Measurements from ENCODE around the gene KCNC1. TPM values are rescaled to one million over a fixed set of nuclear protein-coding genes. Genes with fewer than 3 reads are reported as not detected.

The KCNC1 gene
- polyA plus RNA-seq, 2 of the 4 experiments (the other 2 are of a cell fraction): 0.08 TPM; not detected in 1

DNA sequence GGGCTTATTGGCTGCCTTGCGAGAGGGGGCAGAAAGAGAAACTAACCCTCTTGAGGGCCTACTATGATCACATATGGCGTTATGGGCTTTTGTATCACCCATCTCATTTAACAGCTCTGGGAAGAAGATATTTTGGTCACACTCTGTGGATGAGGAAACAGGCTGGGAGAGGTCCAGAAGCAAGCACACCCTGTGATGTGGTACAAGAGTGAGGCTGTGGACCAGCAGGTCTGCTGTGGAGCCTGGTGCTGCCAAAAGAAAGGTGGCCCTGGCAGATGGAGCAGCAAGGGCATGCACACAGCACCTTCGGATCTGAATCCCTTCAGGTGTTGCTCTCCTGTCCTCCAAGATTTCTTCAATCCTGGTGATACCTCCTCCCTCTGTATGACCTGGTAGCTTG, 64.1 kb downstream of the KCNC1 start (continued):
- TF ChIP-seq, protein P1, sequence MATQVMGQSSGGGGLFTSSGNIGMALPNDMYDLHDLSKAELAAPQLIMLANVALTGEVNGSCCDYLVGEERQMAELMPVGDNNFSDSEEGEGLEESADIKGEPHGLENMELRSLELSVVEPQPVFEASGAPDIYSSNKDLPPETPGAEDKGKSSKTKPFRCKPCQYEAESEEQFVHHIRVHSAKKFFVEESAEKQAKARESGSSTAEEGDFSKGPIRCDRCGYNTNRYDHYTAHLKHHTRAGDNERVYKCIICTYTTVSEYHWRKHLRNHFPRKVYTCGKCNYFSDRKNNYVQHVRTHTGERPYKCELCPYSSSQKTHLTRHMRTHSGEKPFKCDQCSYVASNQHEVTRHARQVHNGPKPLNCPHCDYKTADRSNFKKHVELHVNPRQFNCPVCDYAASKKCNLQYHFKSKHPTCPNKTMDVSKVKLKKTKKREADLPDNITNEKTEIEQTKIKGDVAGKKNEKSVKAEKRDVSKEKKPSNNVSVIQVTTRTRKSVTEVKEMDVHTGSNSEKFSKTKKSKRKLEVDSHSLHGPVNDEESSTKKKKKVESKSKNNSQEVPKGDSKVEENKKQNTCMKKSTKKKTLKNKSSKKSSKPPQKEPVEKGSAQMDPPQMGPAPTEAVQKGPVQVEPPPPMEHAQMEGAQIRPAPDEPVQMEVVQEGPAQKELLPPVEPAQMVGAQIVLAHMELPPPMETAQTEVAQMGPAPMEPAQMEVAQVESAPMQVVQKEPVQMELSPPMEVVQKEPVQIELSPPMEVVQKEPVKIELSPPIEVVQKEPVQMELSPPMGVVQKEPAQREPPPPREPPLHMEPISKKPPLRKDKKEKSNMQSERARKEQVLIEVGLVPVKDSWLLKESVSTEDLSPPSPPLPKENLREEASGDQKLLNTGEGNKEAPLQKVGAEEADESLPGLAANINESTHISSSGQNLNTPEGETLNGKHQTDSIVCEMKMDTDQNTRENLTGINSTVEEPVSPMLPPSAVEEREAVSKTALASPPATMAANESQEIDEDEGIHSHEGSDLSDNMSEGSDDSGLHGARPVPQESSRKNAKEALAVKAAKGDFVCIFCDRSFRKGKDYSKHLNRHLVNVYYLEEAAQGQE (IDR thresholded peaks at IDR 0.05): no peak
- TF ChIP-seq KDM1A (IDR thresholded peaks at IDR 0.05; ENCODE audit: low read depth): no peak
- TF ChIP-seq ZFP36 (IDR thresholded peaks at IDR 0.05; ENCODE audit: borderline replicate concordance, partially characterized antibody): no peak

DNA sequence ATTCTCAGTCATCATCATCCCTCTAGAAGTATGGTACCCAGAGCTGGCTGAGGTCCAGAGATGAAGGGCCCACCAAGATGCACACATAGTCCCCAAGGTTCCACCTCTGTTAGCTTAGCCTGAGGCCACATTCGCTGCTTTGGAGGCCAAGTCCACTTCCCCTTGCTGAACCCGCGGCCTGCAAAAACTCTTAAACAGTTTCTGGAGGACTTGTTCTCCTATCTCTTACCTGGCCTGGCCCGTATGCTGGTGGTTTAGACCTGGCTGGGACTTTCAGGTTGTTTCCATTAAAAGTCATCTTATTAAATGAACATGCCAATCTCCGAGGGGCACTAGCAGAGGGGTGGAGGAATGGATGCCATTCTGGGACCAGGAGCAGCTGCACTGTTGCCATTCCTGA, 64.6 kb downstream of the KCNC1 start:
- 90% methylated on average over 5 of the region's 5 CpGs for WGBS (ENCODE audit: missing lambda C conversion rate)
- TF ChIP-seq, protein P2, sequence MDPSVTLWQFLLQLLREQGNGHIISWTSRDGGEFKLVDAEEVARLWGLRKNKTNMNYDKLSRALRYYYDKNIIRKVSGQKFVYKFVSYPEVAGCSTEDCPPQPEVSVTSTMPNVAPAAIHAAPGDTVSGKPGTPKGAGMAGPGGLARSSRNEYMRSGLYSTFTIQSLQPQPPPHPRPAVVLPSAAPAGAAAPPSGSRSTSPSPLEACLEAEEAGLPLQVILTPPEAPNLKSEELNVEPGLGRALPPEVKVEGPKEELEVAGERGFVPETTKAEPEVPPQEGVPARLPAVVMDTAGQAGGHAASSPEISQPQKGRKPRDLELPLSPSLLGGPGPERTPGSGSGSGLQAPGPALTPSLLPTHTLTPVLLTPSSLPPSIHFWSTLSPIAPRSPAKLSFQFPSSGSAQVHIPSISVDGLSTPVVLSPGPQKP (IDR thresholded peaks at IDR 0.05; ENCODE audit: low read depth, low read length): no peak
- TF ChIP-seq, protein P3, sequence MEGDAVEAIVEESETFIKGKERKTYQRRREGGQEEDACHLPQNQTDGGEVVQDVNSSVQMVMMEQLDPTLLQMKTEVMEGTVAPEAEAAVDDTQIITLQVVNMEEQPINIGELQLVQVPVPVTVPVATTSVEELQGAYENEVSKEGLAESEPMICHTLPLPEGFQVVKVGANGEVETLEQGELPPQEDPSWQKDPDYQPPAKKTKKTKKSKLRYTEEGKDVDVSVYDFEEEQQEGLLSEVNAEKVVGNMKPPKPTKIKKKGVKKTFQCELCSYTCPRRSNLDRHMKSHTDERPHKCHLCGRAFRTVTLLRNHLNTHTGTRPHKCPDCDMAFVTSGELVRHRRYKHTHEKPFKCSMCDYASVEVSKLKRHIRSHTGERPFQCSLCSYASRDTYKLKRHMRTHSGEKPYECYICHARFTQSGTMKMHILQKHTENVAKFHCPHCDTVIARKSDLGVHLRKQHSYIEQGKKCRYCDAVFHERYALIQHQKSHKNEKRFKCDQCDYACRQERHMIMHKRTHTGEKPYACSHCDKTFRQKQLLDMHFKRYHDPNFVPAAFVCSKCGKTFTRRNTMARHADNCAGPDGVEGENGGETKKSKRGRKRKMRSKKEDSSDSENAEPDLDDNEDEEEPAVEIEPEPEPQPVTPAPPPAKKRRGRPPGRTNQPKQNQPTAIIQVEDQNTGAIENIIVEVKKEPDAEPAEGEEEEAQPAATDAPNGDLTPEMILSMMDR (IDR thresholded peaks at IDR 0.05): no peak
- TF ChIP-seq EHF (CRISPR knock-in tag; IDR thresholded peaks at IDR 0.05) (no peak), FOSB (CRISPR knock-in tag; IDR thresholded peaks at IDR 0.05) (no peak), JUN (IDR thresholded peaks at IDR 0.05) (no peak), HDAC2 (IDR thresholded peaks at IDR 0.05) (no peak), CBX2 (IDR thresholded peaks at IDR 0.05; ENCODE audit: borderline replicate concordance, low read depth) (no peak), TP53 (CRISPR knock-in tag; IDR thresholded peaks at IDR 0.05) (no peak), CHD4 (IDR thresholded peaks at IDR 0.05; ENCODE audit: borderline replicate concordance) (no peak), EHMT2 (IDR thresholded peaks at IDR 0.05; ENCODE audit: low read depth) (no peak), RARB (CRISPR knock-in tag; IDR thresholded peaks at IDR 0.05) (no peak)
- TF ChIP-seq, protein P4, sequence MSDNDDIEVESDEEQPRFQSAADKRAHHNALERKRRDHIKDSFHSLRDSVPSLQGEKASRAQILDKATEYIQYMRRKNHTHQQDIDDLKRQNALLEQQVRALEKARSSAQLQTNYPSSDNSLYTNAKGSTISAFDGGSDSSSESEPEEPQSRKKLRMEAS (IDR thresholded peaks at IDR 0.05): no peak
- TF ChIP-seq, protein P5, sequence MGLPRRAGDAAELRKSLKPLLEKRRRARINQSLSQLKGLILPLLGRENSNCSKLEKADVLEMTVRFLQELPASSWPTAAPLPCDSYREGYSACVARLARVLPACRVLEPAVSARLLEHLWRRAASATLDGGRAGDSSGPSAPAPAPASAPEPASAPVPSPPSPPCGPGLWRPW (IDR thresholded peaks at IDR 0.05): no peak
- H3K9me3 ChIP-seq: no peaks in the 10 kb centered on the region
- H3K27ac ChIP-seq: no peak overlapping the region
- POLR2A ChIA-PET: no interaction called here
- CTCF ChIA-PET: interaction anchor here (0.6 to 2.0 kb wide), 3 partner anchors 32 to 182 kb away, joined by 3 to 5 read pairs (median 3); no protein-coding TSS in a partner anchor
- FAIRE-seq (no peak), ATAC-seq (no peak), DNase-seq (ENCODE audit: low read depth in 1 of 2, low spot score in 1 of 2) (no peak)
- H3K4me3 ChIP-seq: no peak overlapping the region
- H3K4me2 ChIP-seq: no peak overlapping the region
- no peaks in the 10 kb centered on the region for H3K4me1 ChIP-seq

DNA sequence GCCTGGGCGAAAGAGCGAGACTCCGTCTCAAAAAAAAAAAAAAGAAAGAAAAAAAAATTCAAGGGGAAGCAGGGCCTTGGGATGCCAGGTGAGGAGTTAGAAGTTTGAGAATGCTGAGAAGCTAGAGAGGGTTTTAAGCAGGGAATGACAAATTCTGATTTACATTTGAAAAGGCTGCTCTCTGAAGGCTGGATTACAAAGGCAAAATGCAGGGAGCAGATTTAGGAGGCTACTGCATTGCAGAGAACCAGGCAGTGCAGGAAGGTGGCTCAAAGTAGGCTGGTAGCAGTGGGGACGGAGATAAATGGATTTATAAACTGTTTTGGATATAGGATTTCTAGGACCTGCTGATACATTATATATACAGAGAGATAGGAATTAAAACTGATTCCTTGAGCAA, 66.6 kb downstream of the KCNC1 start:
- POLR2A ChIA-PET: no interaction called here
- Histone ChIP-seq H3K4me2 (no peak overlapping the region), H3K4me3 (no peak overlapping the region), H3K9me3 (no peaks in the 10 kb centered on the region), H3K27ac (no peak overlapping the region), H3K4me1 (no peaks in the 10 kb centered on the region)
- DNase-seq (ENCODE audit: low read depth in 1 of 2, low spot score in 1 of 2) (no peak), ATAC-seq (no peak), FAIRE-seq (no peak)
- over 99% methylated on average over 4 of the region's 4 CpGs for WGBS (ENCODE audit: missing lambda C conversion rate)
- TF ChIP-seq BHLHE40 (IDR thresholded peaks at IDR 0.05; ENCODE audit: low read depth, low read length) (no peak), FOSL2 (IDR thresholded peaks at IDR 0.05) (no peak), FOSL2 (CRISPR knock-in tag; IDR thresholded peaks at IDR 0.05) (no peak), SMC3 (IDR thresholded peaks at IDR 0.05) (no peak), NR3C1 (IDR thresholded peaks at IDR 0.05) (no peak), CBX8 (IDR thresholded peaks at IDR 0.05) (no peak)
- TF ChIP-seq, protein P4 (IDR thresholded peaks at IDR 0.05): no peak
- TF ChIP-seq, protein P2 (IDR thresholded peaks at IDR 0.05; ENCODE audit: low read depth, low read length): no peak
- CTCF ChIA-PET: interaction anchor here (1.2 kb wide), 1 partner anchor 30 kb away, joined by 5 read pairs; no protein-coding TSS in a partner anchor

All from A549 (cell line).